Dorsolateral prefrontal cortex (tissue), 118 donors: ENCODE results near the gene SF3B2. TPM values are rescaled to one million over a fixed set of nuclear protein-coding genes. Genes with fewer than 3 reads are reported as not detected.

Source experiments
- total RNA-seq, 120 experiments: library from RNA; stranded (reverse); gene quantifications; one replicate each; pipeline versions ENCODE4 v1.2.3 to v1.2.4, GENCODE V29; 2022

The SF3B2 gene
- total RNA-seq, 120 experiments from 2014 or later = 120 to 225 (median 154) TPM

Other genes starting within 250 kb of the SF3B2 start
- 10 to 100 TPM; 18.6 to 78.2 (median 41.0) TPM for gene SNX32, start 218.4 kb upstream of the SF3B2 start, total RNA-seq
- 100 to 1,000 TPM; 509 to 985 (median 862) TPM for gene CFL1, start 194.2 kb upstream of the SF3B2 start, total RNA-seq
- gene MUS81, start 191.9 kb upstream of the SF3B2 start, total RNA-seq = 10 to 100 TPM; 26.5 to 53.6 (median 39.9) TPM
- 10 to 100 TPM; 16.5 to 72.1 (median 33.7) TPM for gene EFEMP2, start 179.6 kb upstream of the SF3B2 start, total RNA-seq
- gene CTSW, start 172.5 kb upstream of the SF3B2 start, total RNA-seq = 1 to 10 TPM in 14 of 120 experiments, under 1 TPM in 32, not detected in 74; 0.32 to 2.9 (median 0.65) TPM
- gene FIBP, start 163.9 kb upstream of the SF3B2 start, total RNA-seq = 100 to 1,000 TPM in 19 of 120 experiments, 10 to 100 TPM in 101; 56.1 to 115 (median 86.6) TPM
- 100 to 1,000 TPM in 4 of 120 experiments, 10 to 100 TPM in 116; 37.7 to 126 (median 71.6) TPM for gene CCDC85B, start 161.7 kb upstream of the SF3B2 start, total RNA-seq
- 1 to 10 TPM in 55 of 120 experiments, under 1 TPM in 41, not detected in 24; 0.30 to 6.6 (median 1.2) TPM for gene FOSL1, start 152.0 kb upstream of the SF3B2 start, total RNA-seq
- 10 to 100 TPM; 53.5 to 95.7 (median 73.6) TPM for gene C11orf68, start 133.3 kb upstream of the SF3B2 start, total RNA-seq
- gene DRAP1, start 132.9 kb upstream of the SF3B2 start, total RNA-seq = 100 to 1,000 TPM in 49 of 120 experiments, 10 to 100 TPM in 71; 54.9 to 148 (median 96.3) TPM
- gene TSGA10IP, start 106.9 kb upstream of the SF3B2 start, total RNA-seq = under 1 TPM in 8 of 120 experiments, not detected in 112; 0.35 to 0.86 (median 0.52) TPM
- 10 to 100 TPM; 31.8 to 73.9 (median 52.1) TPM for gene SART1, start 90.6 kb upstream of the SF3B2 start, total RNA-seq
- 10 to 100 TPM; 25.8 to 57.5 (median 36.4) TPM for gene EIF1AD, start 50.2 kb upstream of the SF3B2 start, total RNA-seq
- 100 to 1,000 TPM in 116 of 120 experiments, 10 to 100 TPM in 4; 89.7 to 186 (median 129) TPM for gene BANF1, start 49.9 kb upstream of the SF3B2 start, total RNA-seq
- gene CST6, start 40.4 kb upstream of the SF3B2 start, total RNA-seq = under 1 TPM in 6 of 120 experiments, not detected in 114; 0.64 to 0.85 (median 0.71) TPM
- 1 to 10 TPM in 2 of 120 experiments, under 1 TPM in 20, not detected in 98; 0.16 to 1.2 (median 0.36) TPM for gene CATSPER1, start 25.9 kb upstream of the SF3B2 start, total RNA-seq
- gene GAL3ST3, start 3.2 kb upstream of the SF3B2 start, total RNA-seq = 10 to 100 TPM in 73 of 120 experiments, 1 to 10 TPM in 47; 3.8 to 17.5 (median 10.5) TPM
- 100 to 1,000 TPM in 42 of 120 experiments, 10 to 100 TPM in 78; 58.1 to 131 (median 95.3) TPM for gene PACS1, start 17.9 kb downstream of the SF3B2 start, total RNA-seq
- gene KLC2, start 205.3 kb downstream of the SF3B2 start, total RNA-seq = 100 to 1,000 TPM in 117 of 120 experiments, 10 to 100 TPM in 3; 82.4 to 228 (median 167) TPM
- 100 to 1,000 TPM in 115 of 120 experiments, 10 to 100 TPM in 5; 94.3 to 135 (median 115) TPM for gene RAB1B, start 216.3 kb downstream of the SF3B2 start, total RNA-seq
- gene CNIH2, start 225.8 kb downstream of the SF3B2 start, total RNA-seq = 100 to 1,000 TPM in 2 of 120 experiments, 10 to 100 TPM in 118; 27.7 to 125 (median 64.9) TPM
- gene YIF1A, start 236.8 kb downstream of the SF3B2 start, total RNA-seq = 10 to 100 TPM; 15.9 to 71.3 (median 33.4) TPM
- gene TMEM151A, start 239.5 kb downstream of the SF3B2 start, total RNA-seq = 100 to 1,000 TPM in 2 of 120 experiments, 10 to 100 TPM in 118; 29.6 to 145 (median 58.1) TPM